ENCODE data around the gene PTPRK.

PTPRK gene

GRCh38 chr6:128365520-128366160 lies 154.8 kb downstream of the PTPRK start:
- DNase-seq (ENCODE audit: low read depth), result no peak
- no peak for TF ChIP-seq CTCF (IDR thresholded peaks at IDR 0.05; ENCODE audit: low read depth, low read length, missing control alignments)
- no peak overlapping the region for H3K4me3 ChIP-seq (ENCODE audit: low read depth, low read length)

- no peak overlapping the region for H3K4me3 ChIP-seq (ENCODE audit: low read depth, low read length)
- DNase-seq (ENCODE audit: low read depth), result no peak
Observed at GRCh38 chr6:128364766-128365519, 155.5 kb downstream of the PTPRK start.

GRCh38 chr6:128363020-128363813 lies 157.2 kb downstream of the PTPRK start:
- no peak for TF ChIP-seq CTCF (IDR thresholded peaks at IDR 0.05; ENCODE audit: low read depth, low read length, missing control alignments)
- no peak overlapping the region for H3K4me3 ChIP-seq (ENCODE audit: low read depth, low read length)
- no peak for DNase-seq (ENCODE audit: low read depth)

More at GRCh38 chr6:128364766-128365519, 155.5 kb downstream of the PTPRK start:
- no peak for TF ChIP-seq CTCF (IDR thresholded peaks at IDR 0.05; ENCODE audit: low read depth, low read length, missing control alignments)

- DNase-seq (ENCODE audit: low read depth), result no peak
- no peak overlapping the region for H3K4me3 ChIP-seq (ENCODE audit: low read depth, low read length)
- no peak for TF ChIP-seq CTCF (IDR thresholded peaks at IDR 0.05; ENCODE audit: low read depth, low read length, missing control alignments)
Observed at GRCh38 chr6:128361378-128361777, 159.0 kb downstream of the PTPRK start.

GRCh38 chr6:128358244-128358776 lies 162.1 kb downstream of the PTPRK start:
- no peak for TF ChIP-seq CTCF (IDR thresholded peaks at IDR 0.05; ENCODE audit: low read depth, low read length, missing control alignments)
- DNase-seq (ENCODE audit: low read depth), result no peak
- H3K4me3 ChIP-seq (ENCODE audit: low read depth, low read length), result no peak overlapping the region

GRCh38 chr6:128357392-128358130 lies 162.8 kb downstream of the PTPRK start:
- no peak for DNase-seq (ENCODE audit: low read depth)
- H3K4me3 ChIP-seq (ENCODE audit: low read depth, low read length), result no peak overlapping the region
- no peak for TF ChIP-seq CTCF (IDR thresholded peaks at IDR 0.05; ENCODE audit: low read depth, low read length, missing control alignments)
